Hematopoietic multipotent progenitor cell (in vitro differentiated cells): Measurements from ENCODE around the gene SPOUT1. TPM values are rescaled to one million over a fixed set of nuclear protein-coding genes. Genes with fewer than 3 reads are reported as not detected.

Experiments
- DNase-seq, 3 donors: peaks; one replicate each; pipeline ENCODE4 v3.0.0-alpha.2; 2011 to 2015; ENCODE audit warnings: low read depth in 2 of 3, low spot score in 2 of 3
- total RNA-seq: library from RNA; depleted of rRNA; stranded (reverse); fragments of >200 nt; gene quantifications from one replicate; pipeline ENCODE4 v1.2.3, GENCODE V29; 2012

The SPOUT1 gene
- total RNA-seq, 1 donor, result 63.6 TPM

- DNase-seq, result no peak
These were observed 8.7 kb upstream of the SPOUT1 start for GRCh38 chr9:128838338-128838737.

- DNase-seq, result no peak
These were observed 7.0 kb upstream of the SPOUT1 start for GRCh38 chr9:128836509-128837145.

GRCh38 chr9:128835246-128836210 is 5.9 kb upstream of the SPOUT1 start:
- DNase-seq, result no peak

- DNase-seq, result no peak
These were observed 4.1 kb upstream of the SPOUT1 start for GRCh38 chr9:128833696-128834095.

- DNase-seq, result no peak
These were observed 708 bp downstream of the SPOUT1 start for GRCh38 chr9:128828719-128829452.

GRCh38 chr9:128828267-128828666 is 1.3 kb downstream of the SPOUT1 start:
- no peak for DNase-seq

- DNase-seq, result no peak
These were observed 3.5 kb downstream of the SPOUT1 start for GRCh38 chr9:128825923-128826700.

GRCh38 chr9:128824911-128825310 is 4.7 kb downstream of the SPOUT1 start:
- no peak for DNase-seq

- no peak for DNase-seq
These were observed 5.6 kb downstream of the SPOUT1 start for GRCh38 chr9:128823903-128824406.

- DNase-seq, result no peak
These were observed 6.2 kb downstream of the SPOUT1 start for GRCh38 chr9:128823362-128823902.

GRCh38 chr9:128822407-128823042 is 7.1 kb downstream of the SPOUT1 start:
- DNase-seq, result no peak

- DNase-seq, result no peak
These were observed 7.8 kb downstream of the SPOUT1 start for GRCh38 chr9:128821584-128822406.

- no peak for DNase-seq
These were observed 8.7 kb downstream of the SPOUT1 start for GRCh38 chr9:128820665-128821583.

- DNase-seq, result no peak
These were observed 9.6 kb downstream of the SPOUT1 start for GRCh38 chr9:128819716-128820664.

GRCh38 chr9:128818839-128819715 is 10.5 kb downstream of the SPOUT1 start:
- peak; percentile 31 to 44 (median 37) for DNase-seq
